Small intestine (tissue), 7 donors: ENCODE data around the gene ULBP3. TPM values are rescaled to one million over a fixed set of nuclear protein-coding genes. Genes with fewer than 3 reads are reported as not detected.

ENCODE experiments used
- DNase-seq, 2 donors: peaks; one replicate each; pipeline versions ENCODE4 v3.0.0 to v3.0.0-alpha.2; 2013
- FAIRE-seq: peaks from 2 replicates; lab custom pipeline; 2012; peaks lifted over from hg19 to GRCh38; lab: Jason Lieb, UNC
- H3K27ac ChIP-seq, 3 donors: one replicate each; pipeline ENCODE4 v1.5.1; 2013; ENCODE audit warnings: low read length in 2 of 3, mild to moderate bottlenecking in 2 of 3, control low read depth in 1 of 3, inconsistent platforms in 1 of 3, low read depth in 1 of 3, moderate library complexity in 1 of 3
- H3K27me3 ChIP-seq, 3 donors: one replicate each; pipeline ENCODE4 v1.6.1; 2013; ENCODE audit warnings: low read length in 3 of 3, inconsistent platforms in 1 of 3; ENCODE audit not compliant: control insufficient read depth in 3 of 3, insufficient read depth in 3 of 3
- H3K36me3 ChIP-seq, 3 donors: one replicate each; pipeline ENCODE4 v1.6.1; 2013; ENCODE audit warnings: low read length in 3 of 3, inconsistent platforms in 1 of 3, low read depth in 1 of 3, mild to moderate bottlenecking in 1 of 3, moderate library complexity in 1 of 3; ENCODE audit not compliant: control insufficient read depth in 3 of 3, insufficient read depth in 2 of 3
- H3K4me1 ChIP-seq, 3 donors: one replicate each; pipeline ENCODE4 v1.6.1; 2013; ENCODE audit warnings: low read length in 2 of 3, inconsistent platforms in 1 of 3, low read depth in 1 of 3, mild to moderate bottlenecking in 1 of 3, moderate library complexity in 1 of 3; ENCODE audit not compliant: control insufficient read depth in 3 of 3, insufficient read depth in 2 of 3
- H3K4me3 ChIP-seq, 3 donors: one replicate each; pipeline ENCODE4 v1.5.1; 2013; ENCODE audit warnings: low read length in 3 of 3, control low read depth in 1 of 3, inconsistent platforms in 1 of 3, low read depth in 1 of 3, mild to moderate bottlenecking in 1 of 3, moderate library complexity in 1 of 3
- H3K9me3 ChIP-seq, 2 donors: one replicate each; pipeline ENCODE4 v1.6.1; 2013; ENCODE audit warnings: low read depth in 1 of 2, low read length in 1 of 2; ENCODE audit not compliant: control insufficient read depth in 2 of 2, insufficient read depth in 1 of 2
- WGBS, 3 donors: extraction: QIAGEN DNeasy Blood & Tissue Kit; methylation state at CpG; one replicate each; pipeline ENCODE4 v1.1.7; 2013; 5-methylcytosine and 5-hydroxymethylcytosine counted together
- polyA plus RNA-seq, 4 donors: library from polyadenylated mRNA; stranded (reverse) in 3 of 4; unstranded in 1 of 4; fragments of 200-250 nt in 3 of 4; fragments of 120-200 nt in 1 of 4; gene quantifications; one replicate each; pipeline versions ENCODE4 v1.2.1 to v1.2.3, GENCODE V29; 2013
- donor health status: healthy with polysubstance abuse.
- donor health status: control.
- donor health status: control.
- donor health status: Bipolar disorder and iron deficiency.
- donor health status: healthy.

Gene ULBP3
- polyA plus RNA-seq, 4 donors: 1.4 to 2.2 TPM; not detected in 2

DNA sequence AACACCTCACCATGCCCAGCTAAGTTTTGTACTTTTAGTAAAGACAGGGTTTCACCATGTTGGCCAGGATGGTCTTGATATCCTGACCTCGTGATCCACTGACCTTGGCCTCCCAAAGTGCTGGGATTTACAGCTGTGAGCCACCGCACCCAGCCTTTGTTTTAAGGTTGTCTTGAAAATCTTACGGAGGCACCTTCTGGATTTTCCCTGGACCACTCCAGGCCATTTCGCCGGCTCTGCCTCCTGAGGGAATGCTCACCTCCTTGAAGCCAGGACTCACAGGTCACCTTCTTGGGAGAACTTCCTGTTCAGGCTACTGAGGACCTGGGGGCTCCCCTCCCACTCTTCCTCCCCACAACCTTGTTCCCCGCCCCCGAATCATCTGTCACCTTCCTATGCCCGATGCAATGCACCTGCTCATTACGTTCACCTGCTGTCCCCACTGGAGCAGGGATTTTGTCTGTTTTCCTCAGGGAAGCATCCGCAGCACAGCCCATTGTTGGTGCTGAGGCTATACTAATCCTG, 24.2 kb downstream of the ULBP3 start:
- Histone ChIP-seq H3K4me3 (no peak overlapping the region), H3K9me3 (no peaks in the 10 kb centered on the region), H3K27ac (no peak overlapping the region), H3K4me1 (no peaks in the 10 kb centered on the region), H3K27me3 (peaks cover 0 to 42% (median 16%) of the 10 kb centered on the region in 3 donors), H3K36me3 (no peaks in the 10 kb centered on the region)
- 79 to 88% (median 83%) methylated on average over 10 of the region's 10 CpGs for WGBS, 3 donors
- FAIRE-seq (no peak), DNase-seq (no peak)

DNA sequence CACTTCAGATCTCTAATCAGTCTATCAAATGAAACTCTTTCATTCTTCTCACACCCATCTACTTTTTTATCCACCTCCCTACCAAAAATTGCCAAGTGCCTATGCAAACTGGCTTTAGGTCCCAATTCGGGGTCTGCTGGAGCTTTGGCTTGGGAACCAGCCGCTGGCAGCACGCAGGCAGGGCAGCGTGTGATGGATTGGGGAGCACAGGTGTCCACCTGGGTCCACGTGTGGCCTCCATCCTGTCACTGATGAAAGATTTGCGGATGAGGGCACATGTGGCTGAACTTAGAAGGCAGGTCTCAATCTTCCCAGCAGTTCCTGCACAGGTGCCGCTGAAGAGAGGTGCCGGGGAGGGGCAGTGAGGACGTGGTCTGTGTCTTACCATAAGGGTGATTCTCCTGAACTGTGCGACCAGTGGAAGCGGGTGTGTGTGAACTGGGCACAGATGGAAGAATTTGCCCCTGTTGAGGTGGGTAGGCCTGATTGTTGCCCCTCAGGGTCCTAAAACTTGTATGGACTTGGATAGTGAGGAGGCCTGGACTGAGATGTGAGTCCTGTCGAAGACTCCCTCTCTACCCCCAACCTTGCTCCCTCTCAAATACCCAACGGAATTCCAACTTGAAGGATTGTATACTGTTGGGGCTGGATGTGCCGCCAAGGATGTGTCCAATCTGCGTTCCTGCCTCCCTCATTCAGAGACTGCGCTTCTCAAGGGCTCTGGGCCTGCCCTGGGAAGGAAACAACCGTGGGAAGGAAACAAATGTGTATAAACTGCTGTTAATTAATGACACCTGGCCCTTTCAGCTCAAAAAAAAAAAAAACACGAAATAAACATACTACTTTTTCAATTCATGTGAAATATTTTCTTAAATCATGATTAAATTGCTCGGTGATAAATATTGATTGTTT, 25.2 kb downstream of the ULBP3 start:
- Histone ChIP-seq H3K27ac (no peak overlapping the region), H3K4me1 (no peaks in the 10 kb centered on the region), H3K4me3 (no peak overlapping the region), H3K36me3 (no peaks in the 10 kb centered on the region), H3K9me3 (no peaks in the 10 kb centered on the region), H3K27me3 (peaks cover 0 to 49% (median 20%) of the 10 kb centered on the region in 3 donors)
- FAIRE-seq: no peak
- WGBS, 3 donors: 73 to 82% (median 76%) methylated on average over 19 of the region's 19 CpGs
- DNase-seq: no peak

GRCh38 chr6:150043096-150043495, 25.8 kb downstream of the ULBP3 start:
- H3K9me3 ChIP-seq: no peaks in the 10 kb centered on the region
- WGBS, 3 donors: 86 to 90% (median 89%) methylated on average over 13 of the region's 13 CpGs
- DNase-seq: no peak
- H3K4me1 ChIP-seq: no peaks in the 10 kb centered on the region
- no peak overlapping the region for H3K4me3 ChIP-seq
- H3K27ac ChIP-seq: no peak overlapping the region
- FAIRE-seq: no peak
- peaks cover 0 to 56% (median 26%) of the 10 kb centered on the region in 3 donors for H3K27me3 ChIP-seq
- no peaks in the 10 kb centered on the region for H3K36me3 ChIP-seq

GRCh38 chr6:150038202-150039062, 30.5 kb downstream of the ULBP3 start:
- 5 to 13% (median 6%) methylated on average over 19 to 21 of the region's 21 CpGs for WGBS, 3 donors
- DNase-seq: no peak
- H3K4me1 ChIP-seq: peaks cover 0 to 4% (median 0%) of the 10 kb centered on the region in 3 donors
- H3K27me3 ChIP-seq: peaks cover 5 to 80% (median 34%) of the 10 kb centered on the region in 3 donors
- H3K9me3 ChIP-seq: no peaks in the 10 kb centered on the region
- H3K36me3 ChIP-seq: no peaks in the 10 kb centered on the region
- no peak for FAIRE-seq
- H3K4me3 ChIP-seq: no peak overlapping the region
- no peak overlapping the region for H3K27ac ChIP-seq

DNA sequence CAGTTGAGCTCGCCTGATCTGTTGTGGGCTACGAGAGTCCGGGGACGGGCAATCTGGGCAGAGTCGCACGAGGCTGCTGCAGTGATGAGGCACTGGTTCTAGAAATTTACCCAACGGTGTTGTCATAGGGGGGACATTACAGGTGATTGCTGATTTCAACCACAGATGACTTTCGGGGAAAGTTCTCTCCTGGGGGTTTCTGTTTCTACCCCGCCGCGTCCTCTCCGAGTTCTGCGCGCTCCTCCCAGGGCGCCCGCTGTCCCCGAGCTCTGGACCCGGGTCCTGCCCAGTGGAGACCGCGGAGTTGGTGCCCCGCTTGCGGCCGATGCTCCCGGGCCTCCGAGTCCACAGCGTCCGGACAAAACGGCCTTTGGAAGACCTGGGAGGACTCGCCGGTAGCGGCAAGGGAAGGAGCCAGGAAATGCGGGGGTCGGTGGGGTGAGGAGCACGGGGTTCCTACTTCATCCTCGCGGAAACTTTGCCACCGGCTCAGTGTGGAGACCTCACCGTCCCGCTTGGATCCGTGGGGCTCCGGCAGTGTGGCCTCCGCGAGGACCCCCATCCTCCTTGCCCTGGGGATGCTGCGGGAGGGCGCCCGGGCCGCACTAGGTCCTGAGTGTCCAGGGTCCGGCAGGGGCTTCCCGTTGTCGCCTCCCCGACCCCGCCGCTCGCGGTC, 31.3 kb downstream of the ULBP3 start:
- H3K9me3 ChIP-seq: no peaks in the 10 kb centered on the region
- peaks cover 0 to 4% (median 0%) of the 10 kb centered on the region in 3 donors for H3K4me1 ChIP-seq
- no peak overlapping the region for H3K27ac ChIP-seq
- 3 to 6% (median 4%) methylated on average over 54 to 55 of the region's 55 CpGs for WGBS, 3 donors
- H3K4me3 ChIP-seq: no peak overlapping the region
- DNase-seq (no peak), FAIRE-seq (no peak)
- H3K36me3 ChIP-seq: no peaks in the 10 kb centered on the region
- H3K27me3 ChIP-seq: peaks cover 5 to 82% (median 36%) of the 10 kb centered on the region in 3 donors

DNA sequence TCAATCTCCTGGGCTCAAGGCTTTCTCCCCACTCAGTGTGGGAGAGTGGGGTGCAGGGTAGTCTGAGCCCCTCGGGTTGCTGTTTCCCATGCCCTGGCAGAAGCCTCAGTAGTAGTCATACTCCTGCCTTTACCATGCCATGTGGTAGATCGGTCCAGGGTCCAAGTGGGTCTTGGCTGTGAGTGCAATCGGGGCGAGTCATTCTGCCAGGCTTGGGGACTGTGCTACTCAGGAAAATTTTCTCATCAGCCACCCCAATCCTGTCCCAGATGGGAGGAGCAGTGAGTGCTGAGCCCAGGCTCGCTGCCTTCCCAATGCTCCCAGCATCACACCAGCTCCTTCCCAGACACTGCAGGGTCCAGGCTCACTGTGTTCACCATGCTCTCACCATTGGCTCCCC, 32.8 kb downstream of the ULBP3 start:
- peaks cover 5 to 83% (median 32%) of the 10 kb centered on the region in 3 donors for H3K27me3 ChIP-seq
- H3K9me3 ChIP-seq: no peaks in the 10 kb centered on the region
- no peak overlapping the region for H3K27ac ChIP-seq
- WGBS, 3 donors: 64 to 80% (median 67%) methylated on average over 5 of the region's 5 CpGs
- FAIRE-seq: no peak
- H3K4me3 ChIP-seq: no peak overlapping the region
- H3K4me1 ChIP-seq: peaks cover 0 to 4% (median 0%) of the 10 kb centered on the region in 3 donors
- DNase-seq: no peak
- H3K36me3 ChIP-seq: no peaks in the 10 kb centered on the region

GRCh38 chr6:150033207-150033771, 35.6 kb downstream of the ULBP3 start:
- FAIRE-seq: no peak
- DNase-seq: no peak
- 85 to 90% (median 86%) methylated on average over 6 of the region's 6 CpGs for WGBS, 3 donors
- Histone ChIP-seq H3K36me3 (no peaks in the 10 kb centered on the region), H3K9me3 (no peaks in the 10 kb centered on the region), H3K27me3 (peaks cover 5 to 86% (median 18%) of the 10 kb centered on the region in 3 donors), H3K27ac (no peak overlapping the region), H3K4me3 (no peak overlapping the region), H3K4me1 (peaks cover 0 to 4% (median 0%) of the 10 kb centered on the region in 3 donors)
